OCI-LY1 (cell line): ENCODE measurements around the gene TRPV5.

Source experiments
- H2AFZ ChIP-seq: fragments of 200-600 bp; sonication (generic), shearing (Covaris generic); 2 replicates; pipeline ENCODE4 v1.6.0; 2014; ENCODE audit warnings: antibody characterized with exemption, mild to moderate bottlenecking, low read length
- H3F3A ChIP-seq: fragments of 200-600 bp; sonication (generic), shearing (Covaris generic); 2 replicates; pipeline ENCODE4 v1.6.0; 2014; ENCODE audit warnings: mild to moderate bottlenecking, antibody characterized with exemption, low read length, moderate library complexity; ENCODE audit not compliant: insufficient read depth
- H3K27ac ChIP-seq: fragments of 200-600 bp; sonication (generic); 2 replicates; pipeline ENCODE4 v1.5.1; 2014; ENCODE audit warnings: low read length, mixed run types, mild to moderate bottlenecking, low read depth; ENCODE audit not compliant: poor library complexity, severe bottlenecking
- H3K27me3 ChIP-seq: fragments of 200-600 bp; sonication (generic); 2 replicates; pipeline ENCODE4 v1.6.0; 2014; ENCODE audit warnings: antibody characterized with exemption, mild to moderate bottlenecking, low read length, moderate library complexity; ENCODE audit not compliant: insufficient read depth
- H3K36me3 ChIP-seq: fragments of 200-600 bp; sonication (generic); 2 replicates; pipeline ENCODE4 v1.6.1; 2014; ENCODE audit warnings: mild to moderate bottlenecking, antibody characterized with exemption, low read length, moderate library complexity, mixed read lengths; ENCODE audit not compliant: insufficient read depth
- H3K4me1 ChIP-seq: fragments of 200-600 bp; sonication (generic); 2 replicates; pipeline ENCODE4 v1.5.1; 2014; ENCODE audit warnings: mild to moderate bottlenecking, low read length, moderate library complexity; ENCODE audit not compliant: insufficient read depth, severe bottlenecking
- H3K4me2 ChIP-seq: fragments of 200-600 bp; sonication (generic), shearing (Covaris generic); 2 replicates; pipeline ENCODE4 v1.6.1; 2014; ENCODE audit warnings: low read length
- H3K4me3 ChIP-seq: fragments of 200-600 bp; sonication (generic); 2 replicates; pipeline ENCODE4 v1.5.1; 2014; ENCODE audit warnings: low read length, low read depth, mild to moderate bottlenecking, mixed read lengths; ENCODE audit not compliant: poor library complexity, severe bottlenecking
- H3K79me2 ChIP-seq: fragments of 200-600 bp; shearing (Covaris generic); 2 replicates; pipeline ENCODE4 v1.6.1; 2016; ENCODE audit warnings: mixed run types, low read length, mixed read lengths; ENCODE audit not compliant: insufficient read depth
- H3K9ac ChIP-seq: fragments of 200-600 bp; sonication (generic), shearing (Covaris generic); 2 replicates; pipeline ENCODE4 v1.6.1; 2014; ENCODE audit warnings: mild to moderate bottlenecking, low read length, mixed read lengths
- H3K9me2 ChIP-seq: fragments of 200-600 bp; sonication (generic), shearing (Covaris generic); 2 replicates; pipeline ENCODE4 v1.6.1; 2014; ENCODE audit warnings: low read depth, mild to moderate bottlenecking, low read length, mixed read lengths
- H3K9me3 ChIP-seq: fragments of 200-600 bp; shearing (Covaris generic); 2 replicates; pipeline ENCODE4 v1.6.1; 2014; ENCODE audit warnings: low read length, mixed read lengths
- H4K20me1 ChIP-seq: fragments of 200-600 bp; sonication (generic), shearing (Covaris generic); 2 replicates; pipeline ENCODE4 v1.6.0; 2016; ENCODE audit warnings: mild to moderate bottlenecking, low read length; ENCODE audit not compliant: insufficient read depth
- EZH2 ChIP-seq: fragments of 200-600 bp; sonication (generic), shearing (Covaris generic); IDR thresholded peaks from 2 replicates; pipeline ENCODE4 v1.8.0; 2017; ENCODE audit warnings: borderline replicate concordance, mixed run types, mild to moderate bottlenecking, antibody characterized with exemption, low read length, moderate library complexity, mixed read lengths
- TF ChIP-seq, protein P1 (sequence below): fragments of 200-600 bp; sonication (generic), shearing (Covaris generic); IDR thresholded peaks from 2 replicates; pipeline ENCODE4 v1.5.1; 2017; ENCODE audit warnings: mild to moderate bottlenecking, antibody characterized with exemption, low read length, moderate library complexity, mixed read lengths

The TRPV5 gene

DNA sequence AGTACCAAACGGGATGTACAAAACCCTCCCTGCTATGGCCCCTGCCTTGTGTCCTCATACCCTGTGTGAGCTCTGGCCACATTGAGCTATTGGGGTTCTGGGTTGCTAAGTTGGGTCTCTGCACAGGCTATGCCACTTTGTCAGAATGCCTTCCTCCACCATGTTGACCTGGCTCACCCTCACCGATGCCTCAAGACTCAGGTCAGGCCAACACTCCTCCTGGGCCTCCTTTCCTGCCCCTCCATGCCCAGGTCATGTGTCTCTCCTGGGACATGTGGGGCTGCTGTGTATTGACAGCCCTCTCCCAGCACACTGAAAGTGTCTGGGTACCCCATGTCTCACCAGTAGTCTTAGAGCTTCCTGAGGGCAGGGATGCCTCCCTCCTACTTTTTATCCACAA lies 14.6 kb downstream of the TRPV5 start:
- no peak overlapping the region for H2AFZ ChIP-seq
- H3K27ac ChIP-seq: no peak overlapping the region
- H3K9ac ChIP-seq: no peak overlapping the region
- peaks cover 5% of the 10 kb centered on the region for H3K27me3 ChIP-seq
- H3K9me3 ChIP-seq: no peaks in the 10 kb centered on the region
- no peaks in the 10 kb centered on the region for H3K36me3 ChIP-seq
- no peaks in the 10 kb centered on the region for H3K79me2 ChIP-seq
- H3K4me3 ChIP-seq: no peak overlapping the region
- TF ChIP-seq EZH2: no peak
- TF ChIP-seq, protein P1, sequence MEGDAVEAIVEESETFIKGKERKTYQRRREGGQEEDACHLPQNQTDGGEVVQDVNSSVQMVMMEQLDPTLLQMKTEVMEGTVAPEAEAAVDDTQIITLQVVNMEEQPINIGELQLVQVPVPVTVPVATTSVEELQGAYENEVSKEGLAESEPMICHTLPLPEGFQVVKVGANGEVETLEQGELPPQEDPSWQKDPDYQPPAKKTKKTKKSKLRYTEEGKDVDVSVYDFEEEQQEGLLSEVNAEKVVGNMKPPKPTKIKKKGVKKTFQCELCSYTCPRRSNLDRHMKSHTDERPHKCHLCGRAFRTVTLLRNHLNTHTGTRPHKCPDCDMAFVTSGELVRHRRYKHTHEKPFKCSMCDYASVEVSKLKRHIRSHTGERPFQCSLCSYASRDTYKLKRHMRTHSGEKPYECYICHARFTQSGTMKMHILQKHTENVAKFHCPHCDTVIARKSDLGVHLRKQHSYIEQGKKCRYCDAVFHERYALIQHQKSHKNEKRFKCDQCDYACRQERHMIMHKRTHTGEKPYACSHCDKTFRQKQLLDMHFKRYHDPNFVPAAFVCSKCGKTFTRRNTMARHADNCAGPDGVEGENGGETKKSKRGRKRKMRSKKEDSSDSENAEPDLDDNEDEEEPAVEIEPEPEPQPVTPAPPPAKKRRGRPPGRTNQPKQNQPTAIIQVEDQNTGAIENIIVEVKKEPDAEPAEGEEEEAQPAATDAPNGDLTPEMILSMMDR: no peak
- H3K4me2 ChIP-seq: no peak overlapping the region
- H3K9me2 ChIP-seq: no peaks in the 10 kb centered on the region
- no peaks in the 10 kb centered on the region for H3F3A ChIP-seq
- H3K4me1 ChIP-seq: no peaks in the 10 kb centered on the region
- no peaks in the 10 kb centered on the region for H4K20me1 ChIP-seq

- Histone ChIP-seq H3K27me3 (peaks cover 5% of the 10 kb centered on the region), H3K27ac (no peak overlapping the region), H3K9me2 (no peaks in the 10 kb centered on the region), H3K4me1 (no peaks in the 10 kb centered on the region), H3K4me3 (no peak overlapping the region), H3K36me3 (no peaks in the 10 kb centered on the region), H3F3A (no peaks in the 10 kb centered on the region), H4K20me1 (no peaks in the 10 kb centered on the region), H3K4me2 (no peak overlapping the region), H3K9me3 (no peaks in the 10 kb centered on the region), H2AFZ (no peak overlapping the region), H3K79me2 (no peaks in the 10 kb centered on the region), H3K9ac (no peak overlapping the region)
- no peak for TF ChIP-seq EZH2
- TF ChIP-seq, protein P1: no peak
Measured at GRCh38 chr7:142917447-142917846, 16.1 kb downstream of the TRPV5 start.

- no peaks in the 10 kb centered on the region for H3K9me3 ChIP-seq
- H3K79me2 ChIP-seq: no peaks in the 10 kb centered on the region
- peaks cover 4% of the 10 kb centered on the region; the same call in 1 of the 2 replicates for H3K27me3 ChIP-seq
- no peak overlapping the region for H3K27ac ChIP-seq
- H3K9me2 ChIP-seq: no peaks in the 10 kb centered on the region
- no peaks in the 10 kb centered on the region for H3F3A ChIP-seq
- H2AFZ ChIP-seq: no peak overlapping the region
- H3K4me3 ChIP-seq: no peak overlapping the region
- no peaks in the 10 kb centered on the region for H3K4me1 ChIP-seq
- H3K36me3 ChIP-seq: no peaks in the 10 kb centered on the region
- no peak for TF ChIP-seq EZH2
- H3K9ac ChIP-seq: no peak overlapping the region
- no peak overlapping the region for H3K4me2 ChIP-seq
- no peaks in the 10 kb centered on the region for H4K20me1 ChIP-seq
Measured at GRCh38 chr7:142916508-142916907, 17.0 kb downstream of the TRPV5 start.

- peaks cover 3% of the 10 kb centered on the region; the same call in 1 of the 2 replicates for H3K27me3 ChIP-seq
- H3K27ac ChIP-seq: no peak overlapping the region
- no peaks in the 10 kb centered on the region for H3K9me2 ChIP-seq
- no peaks in the 10 kb centered on the region for H3K79me2 ChIP-seq
- H3K4me3 ChIP-seq: no peak overlapping the region
- no peaks in the 10 kb centered on the region for H3K9me3 ChIP-seq
- no peaks in the 10 kb centered on the region for H4K20me1 ChIP-seq
- no peaks in the 10 kb centered on the region for H3F3A ChIP-seq
- no peak overlapping the region for H2AFZ ChIP-seq
- H3K4me1 ChIP-seq: no peaks in the 10 kb centered on the region
- no peaks in the 10 kb centered on the region for H3K36me3 ChIP-seq
- H3K4me2 ChIP-seq: no peak overlapping the region
- TF ChIP-seq, protein P1: no peak
- no peak for TF ChIP-seq EZH2
- no peak overlapping the region for H3K9ac ChIP-seq
Measured at GRCh38 chr7:142915315-142915714, 18.2 kb downstream of the TRPV5 start.
